Spinal cord (tissue), 10 donors: ENCODE results near the gene RIOK2. TPM values are rescaled to one million over a fixed set of nuclear protein-coding genes. Genes with fewer than 3 reads are reported as not detected.
A peak's percentile ranks its signal among the peaks of the same experiment; 100 is the strongest.
"Not testable (repeated sequence)": the region's sequence is repeated elsewhere in the genome, so short reads cannot be mapped to it uniquely, and the experiment has no call there.

Experiments used
- DNase-seq, 6 donors: peaks; one replicate each; pipeline versions ENCODE4 v3.0.0 to v3.0.0-alpha.2; 2013 to 2015; ENCODE audit warnings: low spot score in 6 of 6, low read depth in 4 of 6
- H3K27ac ChIP-seq: one replicate; pipeline ENCODE4 v1.5.1; 2013; ENCODE audit warnings: low read depth, low read length, control low read depth
- H3K27me3 ChIP-seq: one replicate; pipeline ENCODE4 v1.6.1; 2013; ENCODE audit warnings: low read length; ENCODE audit not compliant: control insufficient read depth, insufficient read depth
- H3K36me3 ChIP-seq: one replicate; pipeline ENCODE4 v1.6.1; 2013; ENCODE audit warnings: low read length; ENCODE audit not compliant: control insufficient read depth, insufficient read depth
- H3K4me1 ChIP-seq: one replicate; pipeline ENCODE4 v1.6.1; 2013; ENCODE audit warnings: low read length; ENCODE audit not compliant: control insufficient read depth, insufficient read depth
- H3K4me3 ChIP-seq: one replicate; pipeline ENCODE4 v1.5.1; 2013; ENCODE audit warnings: low read depth, low read length, control low read depth
- H3K9me3 ChIP-seq: one replicate; pipeline ENCODE4 v1.6.1; 2013; ENCODE audit warnings: low read length; ENCODE audit not compliant: control insufficient read depth, insufficient read depth
- WGBS: methylation state at CpG from one replicate; pipeline ENCODE4 v1.1.5; 2013; ENCODE audit warnings: missing lambda C conversion rate; ENCODE audit not compliant: insufficient coverage; 5-methylcytosine and 5-hydroxymethylcytosine counted together
- polyA plus RNA-seq, 2 donors: library from polyadenylated mRNA; unstranded; fragments of 120-200 nt; gene quantifications; one replicate each; pipeline ENCODE4 v1.2.1, GENCODE V29; 2013; ENCODE audit not compliant: insufficient read length in 2 of 2
- total RNA-seq, 2 donors: library from RNA; depleted of rRNA in 1 of 2; stranded (reverse); fragments of 120-200 nt in 1 of 2; fragments of >200 nt in 1 of 2; gene quantifications; one replicate each; pipeline versions ENCODE4 v1.2.3 to v1.2.4, GENCODE V29; 2013 to 2014
- donor health status: healthy.

The RIOK2 gene
- total and polyA plus RNA-seq, 4 donors: 24.3 to 30.8 (median 29.0) TPM

- no CpG with 5 or more reads among the region's 1 CpG for WGBS
- H3K9me3 ChIP-seq: no peaks in the 10 kb centered on the region
- DNase-seq: no peak
Observed at GRCh38 chr5:97150401-97150800, 32.6 kb downstream of the RIOK2 start.

DNA sequence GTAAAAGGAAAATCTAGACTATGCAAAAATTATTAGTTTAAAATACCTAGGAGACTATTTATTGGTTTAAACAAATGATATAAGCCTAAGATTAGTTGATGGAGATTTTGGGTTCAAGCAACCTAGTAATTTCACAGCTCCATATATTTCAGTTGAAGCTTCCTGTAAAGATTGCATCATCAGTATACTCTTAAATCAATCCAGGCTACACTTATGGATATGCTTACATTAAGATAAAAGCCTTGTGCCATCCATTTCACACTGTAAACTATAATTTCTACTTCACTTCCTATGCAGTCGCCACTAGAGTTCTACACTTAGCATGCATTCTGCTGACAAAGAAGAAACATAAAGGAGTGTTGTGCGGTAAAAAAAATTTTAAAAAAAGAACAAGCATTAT lies 33.3 kb downstream of the RIOK2 start:
- H3K4me3 ChIP-seq: no peak overlapping the region
- no peaks in the 10 kb centered on the region for H3K27me3 ChIP-seq
- no peaks in the 10 kb centered on the region for H3K4me1 ChIP-seq
- H3K36me3 ChIP-seq: no peaks in the 10 kb centered on the region
- no CpG with 5 or more reads among the region's 2 CpGs for WGBS
- H3K27ac ChIP-seq: no peak overlapping the region
- no peak for DNase-seq
- no peaks in the 10 kb centered on the region for H3K9me3 ChIP-seq

More at GRCh38 chr5:97150401-97150800, 32.6 kb downstream of the RIOK2 start:
- Histone ChIP-seq H3K27me3 (no peaks in the 10 kb centered on the region), H3K4me3 (no peak overlapping the region), H3K27ac (no peak overlapping the region), H3K36me3 (no peaks in the 10 kb centered on the region), H3K4me1 (no peaks in the 10 kb centered on the region)

DNA sequence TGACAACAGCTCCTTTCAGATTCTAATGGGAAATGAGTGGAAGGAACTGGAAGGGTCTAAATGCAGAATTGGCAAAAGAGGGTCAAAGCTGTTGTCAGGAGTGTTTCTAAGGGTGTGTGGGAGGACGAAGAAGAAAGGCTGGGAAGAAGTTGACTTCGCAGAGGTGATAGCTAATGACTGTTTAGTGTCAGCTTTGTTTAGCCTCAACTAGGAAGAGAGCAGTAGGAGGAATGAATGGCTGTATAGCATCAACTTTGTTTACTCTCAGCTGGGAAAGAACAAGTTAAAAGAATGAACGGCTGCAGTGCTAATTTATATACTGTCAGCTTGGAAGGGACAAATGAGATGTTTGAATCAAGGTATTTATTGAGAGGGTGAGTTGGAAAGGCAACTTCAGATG lies 34.8 kb downstream of the RIOK2 start:
- Histone ChIP-seq H3K27ac (no peak overlapping the region), H3K27me3 (no peaks in the 10 kb centered on the region), H3K4me1 (no peaks in the 10 kb centered on the region), H3K36me3 (no peaks in the 10 kb centered on the region), H3K9me3 (no peaks in the 10 kb centered on the region), H3K4me3 (no peak overlapping the region)
- 6% methylated on average over 2 of the region's 3 CpGs for WGBS
- no peak for DNase-seq

DNA sequence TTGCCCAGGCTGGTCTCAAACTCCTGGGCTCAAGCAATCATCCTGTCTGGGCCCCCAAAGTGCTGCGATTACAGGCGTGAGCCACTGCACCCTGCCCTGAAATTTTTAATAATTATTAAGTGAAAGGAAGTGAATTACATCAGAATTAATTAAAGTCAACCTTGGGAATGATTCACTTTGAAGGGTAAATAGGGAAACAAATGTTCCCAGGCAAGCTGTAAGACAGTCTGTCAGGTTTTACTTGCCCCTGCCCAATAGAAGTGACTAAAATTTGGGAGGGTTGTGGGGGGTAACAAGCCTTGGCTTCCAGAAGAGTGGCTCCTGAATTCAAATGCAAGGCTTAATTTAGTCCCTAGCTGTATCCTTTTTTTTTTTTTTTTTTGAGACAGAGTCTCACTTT lies 39.3 kb downstream of the RIOK2 start:
- no peaks in the 10 kb centered on the region for H3K36me3 ChIP-seq
- no CpG with 5 or more reads among the region's 2 CpGs for WGBS
- no peaks in the 10 kb centered on the region for H3K4me1 ChIP-seq
- no peaks in the 10 kb centered on the region for H3K27me3 ChIP-seq
- H3K9me3 ChIP-seq: no peaks in the 10 kb centered on the region
- H3K4me3 ChIP-seq: no peak overlapping the region
- H3K27ac ChIP-seq: no peak overlapping the region
- no peak for DNase-seq

DNA sequence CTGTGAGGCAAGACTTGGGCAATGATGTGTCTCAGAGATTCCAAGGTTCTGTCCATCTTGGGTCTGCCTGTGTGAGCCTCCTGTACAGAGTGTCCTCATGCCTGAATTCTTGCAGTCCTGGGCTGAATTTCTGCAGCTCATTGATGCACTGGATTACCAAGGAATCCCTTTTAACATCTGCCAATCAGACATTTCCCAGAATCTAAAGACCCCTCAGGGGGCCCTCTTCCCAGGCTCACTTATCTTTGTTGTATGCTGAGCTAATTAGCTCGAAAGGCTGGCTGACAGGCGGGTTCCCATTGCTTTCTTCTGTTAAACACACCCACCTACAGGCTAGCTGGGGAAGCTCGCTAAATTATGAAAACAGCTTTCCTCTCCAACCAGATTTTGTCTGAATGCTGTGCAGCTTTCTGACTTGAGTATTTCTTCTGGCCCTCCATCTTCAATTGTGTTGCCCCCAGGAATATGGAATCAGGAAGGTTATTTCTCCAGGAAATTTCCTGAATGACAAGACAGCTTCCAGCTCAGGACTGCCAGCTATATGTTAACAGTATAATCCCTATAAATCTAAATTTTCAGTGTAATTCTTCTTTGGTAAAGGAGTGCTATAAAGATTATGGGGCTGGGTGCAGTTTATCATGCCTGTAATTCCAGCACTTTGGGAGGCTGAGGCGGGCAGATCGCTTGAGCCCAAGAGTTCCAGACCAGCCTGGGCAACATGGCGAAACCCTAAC lies 40.4 kb downstream of the RIOK2 start, which contains the start of gene LIX1:
TSS of gene LIX1 (minus strand) at position 91 of the 734 bp plus-strand sequence. CDS start at position 56, 35 bp downstream.
- H3K27ac ChIP-seq: peak within 1 kb of the TSS; percentile 67
- DNase-seq: peak; percentile 66 to 96 (median 76)
- peak within 1 kb of the TSS; percentile 51 for H3K4me3 ChIP-seq
- no peaks in the 10 kb centered on the region for H3K27me3 ChIP-seq
- WGBS: 0% methylated on average over 3 of the region's 6 CpGs
- no peaks in the 10 kb centered on the region for H3K36me3 ChIP-seq
- no peaks in the 10 kb centered on the region for H3K4me1 ChIP-seq
- no peaks in the 10 kb centered on the region for H3K9me3 ChIP-seq

DNA sequence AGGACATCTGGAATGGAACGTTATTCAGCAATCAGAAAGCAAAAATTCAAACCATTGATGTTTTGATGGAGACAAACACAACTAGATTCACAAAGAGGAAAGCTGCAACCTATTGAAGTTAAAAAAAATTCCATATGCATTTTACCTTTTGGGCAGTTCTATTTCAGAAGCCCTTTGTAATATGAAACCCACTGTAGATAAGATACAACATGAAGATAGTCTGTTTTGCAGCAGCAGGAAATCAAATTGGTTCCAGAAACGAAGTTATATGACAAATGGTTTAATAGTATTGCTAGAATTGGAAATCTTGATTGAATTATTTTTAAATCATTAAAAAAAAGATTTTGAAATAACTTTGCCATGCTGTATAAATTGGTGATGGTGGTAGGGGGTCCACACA lies 41.5 kb downstream of the RIOK2 start:
- no peaks in the 10 kb centered on the region for H3K27me3 ChIP-seq
- peak overlapping the region; percentile 51 for H3K4me3 ChIP-seq
- peak overlapping the region; percentile 67 for H3K27ac ChIP-seq
- no peaks in the 10 kb centered on the region for H3K4me1 ChIP-seq
- no peak for DNase-seq
- no peaks in the 10 kb centered on the region for H3K9me3 ChIP-seq
- H3K36me3 ChIP-seq: no peaks in the 10 kb centered on the region
- WGBS: no CpG with 5 or more reads among the region's 2 CpGs

DNA sequence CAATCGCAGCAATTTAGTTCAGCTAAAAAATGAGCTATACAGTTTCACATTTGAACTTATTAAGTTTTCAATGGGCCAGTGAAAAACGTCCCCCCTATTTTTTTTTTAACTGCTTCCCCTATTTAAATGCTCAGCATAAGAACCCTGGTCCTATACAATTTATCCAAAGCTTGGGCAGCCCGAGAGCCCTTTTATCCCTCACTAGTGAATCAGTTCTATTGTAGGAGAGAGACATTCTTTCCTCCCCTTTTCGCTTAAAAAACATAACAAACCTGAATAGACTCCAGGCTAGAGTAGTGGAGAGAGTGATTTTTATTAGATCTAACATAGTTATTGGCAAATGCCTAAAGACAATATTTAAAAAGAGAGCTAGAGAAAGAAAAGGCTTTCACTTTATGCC lies 42.0 kb downstream of the RIOK2 start:
- H3K4me3 ChIP-seq: peak overlapping the region; percentile 51
- no peaks in the 10 kb centered on the region for H3K9me3 ChIP-seq
- no peaks in the 10 kb centered on the region for H3K36me3 ChIP-seq
- WGBS: 83% methylated on average over 1 of the region's 4 CpGs
- no peaks in the 10 kb centered on the region for H3K4me1 ChIP-seq
- peak overlapping the region; percentile 67 for H3K27ac ChIP-seq
- DNase-seq: peak in 2 of 6 donors; percentile 28 to 54
- no peaks in the 10 kb centered on the region for H3K27me3 ChIP-seq

GRCh38 chr5:97140250-97140649 lies 42.8 kb downstream of the RIOK2 start:
- WGBS: no CpG with 5 or more reads among the region's 1 CpG
- H3K4me1 ChIP-seq, H3K27me3 ChIP-seq, H3K9me3 ChIP-seq, H3K36me3 ChIP-seq: not testable (repeated sequence)
- peak in 2 of 6 donors; percentile 74 to 88 for DNase-seq
- H3K4me3 ChIP-seq: peak overlapping the region; percentile 51
- H3K27ac ChIP-seq: peak overlapping the region; percentile 67

GRCh38 chr5:97136475-97136874 lies 46.6 kb downstream of the RIOK2 start:
- no CpG with 5 or more reads among the region's 4 CpGs for WGBS
- no peaks in the 10 kb centered on the region for H3K36me3 ChIP-seq
- H3K27me3 ChIP-seq: no peaks in the 10 kb centered on the region
- DNase-seq: no peak
- no peaks in the 10 kb centered on the region for H3K9me3 ChIP-seq
- no peaks in the 10 kb centered on the region for H3K4me1 ChIP-seq
- H3K27ac ChIP-seq: no peak overlapping the region
- H3K4me3 ChIP-seq: no peak overlapping the region

DNA sequence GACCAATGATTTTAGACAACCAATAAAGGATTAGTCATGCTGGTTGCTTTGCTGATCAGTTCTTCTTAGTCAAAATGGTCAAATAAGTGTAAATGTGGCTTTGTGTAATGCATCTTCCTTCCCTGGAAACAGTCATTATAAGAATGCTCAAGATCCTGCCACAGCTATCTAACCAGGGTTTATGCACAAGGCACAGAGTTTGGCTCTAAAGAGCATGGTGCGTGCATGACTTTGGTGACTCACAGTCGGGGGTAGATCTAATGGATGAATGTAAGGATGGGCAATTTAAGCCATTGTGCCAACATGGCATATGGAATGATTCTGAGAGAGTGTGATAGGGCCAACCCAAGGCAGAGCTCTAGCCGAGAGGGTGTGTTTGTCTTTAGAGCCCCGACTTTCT lies 47.2 kb downstream of the RIOK2 start:
- no peaks in the 10 kb centered on the region for H3K9me3 ChIP-seq
- H3K4me3 ChIP-seq: no peak overlapping the region
- H3K4me1 ChIP-seq: no peaks in the 10 kb centered on the region
- H3K27me3 ChIP-seq: no peaks in the 10 kb centered on the region
- WGBS: 89% methylated on average over 2 of the region's 4 CpGs
- DNase-seq: no peak
- no peaks in the 10 kb centered on the region for H3K36me3 ChIP-seq
- no peak overlapping the region for H3K27ac ChIP-seq
